Tibial artery (tissue), 4 donors: Measurements from ENCODE around the gene BEST4.

Experiments used
- DNase-seq, 2 donors: peaks; one replicate each; pipeline ENCODE4 v3.0.0-alpha.2; 2019
- H3K27ac ChIP-seq, 2 donors: fragments of 200-600 bp; sonication (generic) in 1 of 2; 1 replicate in 1 of 2; 2 replicates in 1 of 2; pipeline ENCODE4 v1.5.1; 2018 to 2019; ENCODE audit warnings: mild to moderate bottlenecking in 1 of 2
- H3K27me3 ChIP-seq, 2 donors: fragments of 200-600 bp; sonication (generic) in 1 of 2; one replicate each; pipeline versions ENCODE4 v1.5.1 to v1.6.0; 2016 to 2019
- H3K36me3 ChIP-seq, 3 donors: fragments of 200-600 bp; sonication (generic) in 2 of 3; one replicate each; pipeline ENCODE4 v1.5.1; 2016 to 2019; ENCODE audit warnings: mild to moderate bottlenecking in 2 of 3
- H3K4me1 ChIP-seq, 4 donors: fragments of 200-600 bp; sonication (generic) in 2 of 4; 1 replicate in 3 of 4; 2 replicates in 1 of 4; pipeline ENCODE4 v1.5.1; 2016 to 2019
- H3K4me3 ChIP-seq, 2 donors: fragments of 200-600 bp; sonication (generic) in 1 of 2; 1 replicate in 1 of 2; 2 replicates in 1 of 2; pipeline ENCODE4 v1.5.1; 2018 to 2019; ENCODE audit warnings: mild to moderate bottlenecking in 2 of 2
- H3K9me3 ChIP-seq, 3 donors: fragments of 200-600 bp; sonication (generic) in 1 of 3; one replicate each; pipeline ENCODE4 v1.5.1; 2016 to 2019
- intact Hi-C: fragments of 100-400 bp; cut with DNase I; formaldehyde crosslinking; loops from one replicate; pipeline ENCODE4 v1.15.0; 2023; ENCODE audit warnings: low total_unique reads
- TF ChIP-seq, protein P1 (sequence below), 2 experiments: fragments of 200-600 bp in 1 of 2; fragments of 450-650 bp in 1 of 2; IDR thresholded peaks; one replicate each; pipeline ENCODE4 v1.5.1; 2017 to 2019; ENCODE audit warnings: antibody characterized with exemption in 2 of 2, mild to moderate bottlenecking in 1 of 2, moderate library complexity in 1 of 2

The BEST4 gene

GRCh38 chr1:44808063-44808937, 20.3 kb upstream of the BEST4 start, which contains the start of gene BTBD19:
Gene BTBD19 (plus strand): TSS chr1:44808523. CDS start chr1:44808821, 298 bp downstream.
- peak; percentile 86 to 94 for DNase-seq

GRCh38 chr1:44807364-44808062, 19.5 kb upstream of the BEST4 start:
- Histone ChIP-seq H3K4me3 (peak overlapping the region in 1 of 2 donors; percentile 48), H3K9me3 (no peaks in the 10 kb centered on the region), H3K36me3 (peaks cover 11 to 40% (median 38%) of the 10 kb centered on the region in 3 donors), H3K4me1 (peaks cover 16 to 98% (median 79%) of the 10 kb centered on the region in 4 donors), H3K27ac (peak overlapping the region; percentile 94 to 97), H3K27me3 (no peaks in the 10 kb centered on the region)
- intact Hi-C loops = no loop called here
- peak; percentile 99 for DNase-seq
- TF ChIP-seq, protein P1, sequence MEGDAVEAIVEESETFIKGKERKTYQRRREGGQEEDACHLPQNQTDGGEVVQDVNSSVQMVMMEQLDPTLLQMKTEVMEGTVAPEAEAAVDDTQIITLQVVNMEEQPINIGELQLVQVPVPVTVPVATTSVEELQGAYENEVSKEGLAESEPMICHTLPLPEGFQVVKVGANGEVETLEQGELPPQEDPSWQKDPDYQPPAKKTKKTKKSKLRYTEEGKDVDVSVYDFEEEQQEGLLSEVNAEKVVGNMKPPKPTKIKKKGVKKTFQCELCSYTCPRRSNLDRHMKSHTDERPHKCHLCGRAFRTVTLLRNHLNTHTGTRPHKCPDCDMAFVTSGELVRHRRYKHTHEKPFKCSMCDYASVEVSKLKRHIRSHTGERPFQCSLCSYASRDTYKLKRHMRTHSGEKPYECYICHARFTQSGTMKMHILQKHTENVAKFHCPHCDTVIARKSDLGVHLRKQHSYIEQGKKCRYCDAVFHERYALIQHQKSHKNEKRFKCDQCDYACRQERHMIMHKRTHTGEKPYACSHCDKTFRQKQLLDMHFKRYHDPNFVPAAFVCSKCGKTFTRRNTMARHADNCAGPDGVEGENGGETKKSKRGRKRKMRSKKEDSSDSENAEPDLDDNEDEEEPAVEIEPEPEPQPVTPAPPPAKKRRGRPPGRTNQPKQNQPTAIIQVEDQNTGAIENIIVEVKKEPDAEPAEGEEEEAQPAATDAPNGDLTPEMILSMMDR (IDR thresholded peaks at IDR 0.05) = peak in 1 of 2 experiments; percentile 34

More at GRCh38 chr1:44808063-44808937, 20.3 kb upstream of the BEST4 start, which contains the start of gene BTBD19:
- TF ChIP-seq, protein P1 (IDR thresholded peaks at IDR 0.05) = no peak
- Histone ChIP-seq H3K27ac (peak within 1 kb of the TSS; percentile 94 to 97), H3K9me3 (no peaks in the 10 kb centered on the region), H3K4me1 (peaks cover 16 to 98% (median 77%) of the 10 kb centered on the region in 4 donors), H3K4me3 (peak within 1 kb of the TSS; percentile 41 to 48), H3K36me3 (peaks cover 11 to 32% (median 30%) of the 10 kb centered on the region in 3 donors), H3K27me3 (no peaks in the 10 kb centered on the region)
- intact Hi-C loops = no loop called here

GRCh38 chr1:44806704-44807363, 18.9 kb upstream of the BEST4 start, which contains the start of gene DYNLT4:
Gene DYNLT4 (minus strand): TSS chr1:44807351. CDS start chr1:44806668, 683 bp downstream.
- intact Hi-C loops = no loop called here
- TF ChIP-seq, protein P1 (IDR thresholded peaks at IDR 0.05) = no peak
- peak within 1 kb of the TSS in 1 of 2 donors; percentile 48 for H3K4me3 ChIP-seq
- peak in 1 of 2 donors; percentile 32 for DNase-seq
- peaks cover 11 to 44% (median 41%) of the 10 kb centered on the region in 3 donors for H3K36me3 ChIP-seq
- peak within 1 kb of the TSS; percentile 94 to 97 for H3K27ac ChIP-seq
- H3K27me3 ChIP-seq = no peaks in the 10 kb centered on the region
- H3K4me1 ChIP-seq = peaks cover 16 to 98% (median 81%) of the 10 kb centered on the region in 4 donors
- no peaks in the 10 kb centered on the region for H3K9me3 ChIP-seq

DNA sequence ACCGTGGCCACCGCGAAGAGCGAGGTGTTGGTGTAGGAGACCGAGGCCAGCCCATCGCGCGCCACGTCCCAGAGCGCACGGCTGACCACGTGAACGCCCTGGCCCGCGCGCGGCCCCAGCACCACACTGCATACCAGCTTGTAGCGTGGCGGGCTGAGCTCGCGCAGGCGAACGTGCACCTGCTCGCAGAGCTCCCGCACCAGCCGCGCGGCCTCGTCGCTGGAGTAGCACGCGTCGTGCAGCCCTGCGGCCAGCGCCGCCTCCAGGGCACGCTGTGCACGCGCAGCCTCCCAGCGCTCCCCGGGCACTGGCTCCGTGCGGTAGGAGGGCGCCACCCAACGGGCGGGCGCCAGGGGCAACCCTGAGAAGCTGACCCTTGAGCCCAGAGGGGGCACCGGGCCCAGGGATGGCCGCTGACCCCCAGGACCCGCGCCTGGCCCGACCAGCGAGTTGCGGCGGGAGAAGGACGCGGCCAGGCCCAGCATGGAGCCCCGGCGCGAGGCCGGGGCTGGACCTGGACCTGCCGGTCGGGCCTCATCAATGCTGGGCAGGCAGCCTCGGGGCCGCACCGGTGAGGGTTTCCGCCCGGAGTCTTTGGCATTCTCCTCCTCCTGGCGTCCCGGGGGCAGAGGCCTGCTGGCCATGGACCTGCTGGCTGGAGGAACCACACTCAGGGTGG, 18.2 kb upstream of the BEST4 start:
- TF ChIP-seq, protein P1 (IDR thresholded peaks at IDR 0.05) = no peak
- Histone ChIP-seq H3K27me3 (no peaks in the 10 kb centered on the region), H3K4me1 (peaks cover 16 to 97% (median 81%) of the 10 kb centered on the region in 4 donors), H3K4me3 (peak overlapping the region in 1 of 2 donors; percentile 25), H3K9me3 (no peaks in the 10 kb centered on the region), H3K36me3 (peaks cover 11 to 44% (median 41%) of the 10 kb centered on the region in 3 donors), H3K27ac (peak overlapping the region; percentile 94 to 97)
- peak; percentile 21 to 69 for DNase-seq
- intact Hi-C loops = no loop called here
